Activated CD4-positive, alpha-beta T cell treated with anti-CD3 and anti-CD28 coated beads, Interleukin-2, amount 50 U/mL, for 4 hours (primary cell): ENCODE results near the gene SWAP70.

Source experiments
- DNase-seq, 2 experiments: peaks; one replicate each; pipeline ENCODE4 v3.0.0-alpha.2; 2020

Gene SWAP70

GRCh38 chr11:9651899-9652748 is 11.8 kb upstream of the SWAP70 start:
- DNase-seq = no peak

- no peak for DNase-seq
Measured at GRCh38 chr11:9653871-9654270, 10.0 kb upstream of the SWAP70 start.

DNA sequence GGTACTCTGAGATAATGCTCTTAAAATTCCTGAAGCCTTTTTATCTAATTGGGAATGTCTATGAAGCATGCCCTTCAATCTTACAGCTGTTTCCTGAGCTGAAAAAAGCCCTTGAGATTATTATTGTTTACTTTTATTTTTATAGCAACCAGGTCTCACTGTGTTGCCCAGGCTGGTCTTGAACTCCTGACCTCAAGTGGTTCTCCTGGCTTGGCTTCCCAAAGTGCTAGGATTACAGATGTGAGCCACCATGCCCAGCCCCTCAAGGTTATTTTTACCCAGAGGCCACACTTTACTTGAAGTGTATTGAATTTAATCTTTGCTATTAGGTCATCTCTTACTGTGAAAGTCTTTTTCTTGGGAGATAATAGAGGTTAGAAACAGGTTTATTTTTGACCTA is 7.0 kb upstream of the SWAP70 start:
- no peak for DNase-seq

DNA sequence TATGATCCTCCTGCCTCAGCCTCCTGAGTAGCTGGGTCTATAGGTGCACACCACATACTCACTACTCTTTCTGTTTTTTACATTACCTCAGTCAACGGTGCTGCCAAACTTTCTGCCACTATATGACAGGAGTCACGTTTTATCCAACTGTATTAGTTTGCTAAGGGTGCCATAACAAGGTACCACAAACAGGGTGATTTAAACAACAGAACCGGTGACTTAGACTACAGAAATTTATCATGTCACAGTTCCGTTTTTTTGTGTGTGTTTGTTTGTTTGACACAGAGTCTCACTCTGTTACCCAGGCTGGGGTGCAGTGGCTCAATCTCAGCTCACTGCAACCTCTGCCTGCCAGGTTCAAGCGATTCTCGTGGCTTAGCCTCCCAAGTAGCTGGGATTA is 6.3 kb upstream of the SWAP70 start:
- DNase-seq = no peak

DNA sequence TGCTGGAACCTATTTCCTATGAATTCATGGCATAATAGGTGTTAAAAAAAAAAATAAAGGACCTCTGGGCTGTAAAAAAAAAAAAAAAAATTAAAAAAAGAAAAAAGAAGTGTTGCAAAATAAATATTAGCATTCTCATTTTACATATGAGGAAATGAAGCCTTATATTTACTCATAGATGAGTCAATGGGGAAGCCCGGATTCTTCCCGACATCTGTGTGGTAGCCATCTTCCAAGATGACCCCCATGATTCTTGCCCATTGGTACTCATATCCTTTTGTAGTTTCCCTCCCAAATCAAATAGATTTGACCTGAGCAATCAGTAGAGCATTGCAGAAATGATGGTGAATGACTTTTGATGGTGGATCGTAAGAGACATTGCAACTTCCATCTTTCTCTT is 3.0 kb upstream of the SWAP70 start:
- no peak for DNase-seq

DNA sequence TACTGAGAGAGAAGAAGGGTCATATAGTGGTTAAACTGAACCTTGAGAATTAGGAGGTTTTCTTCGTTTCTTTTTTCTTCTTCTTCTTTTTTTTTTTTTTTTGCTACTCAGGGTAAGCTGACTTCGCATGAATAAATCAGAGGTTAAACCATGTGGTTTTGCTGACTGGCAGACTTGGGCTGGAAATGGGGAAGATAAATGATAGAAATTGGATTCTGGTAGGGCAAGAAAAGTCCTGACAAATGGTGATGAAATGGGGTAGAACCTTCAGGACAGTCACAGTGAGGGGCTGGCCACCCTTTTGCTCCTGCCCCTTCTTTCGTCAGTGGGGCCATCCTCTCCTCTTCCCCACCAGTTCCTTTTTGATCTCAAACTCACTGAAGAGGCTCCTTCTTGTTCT is 1.6 kb upstream of the SWAP70 start:
- no peak for DNase-seq

DNA sequence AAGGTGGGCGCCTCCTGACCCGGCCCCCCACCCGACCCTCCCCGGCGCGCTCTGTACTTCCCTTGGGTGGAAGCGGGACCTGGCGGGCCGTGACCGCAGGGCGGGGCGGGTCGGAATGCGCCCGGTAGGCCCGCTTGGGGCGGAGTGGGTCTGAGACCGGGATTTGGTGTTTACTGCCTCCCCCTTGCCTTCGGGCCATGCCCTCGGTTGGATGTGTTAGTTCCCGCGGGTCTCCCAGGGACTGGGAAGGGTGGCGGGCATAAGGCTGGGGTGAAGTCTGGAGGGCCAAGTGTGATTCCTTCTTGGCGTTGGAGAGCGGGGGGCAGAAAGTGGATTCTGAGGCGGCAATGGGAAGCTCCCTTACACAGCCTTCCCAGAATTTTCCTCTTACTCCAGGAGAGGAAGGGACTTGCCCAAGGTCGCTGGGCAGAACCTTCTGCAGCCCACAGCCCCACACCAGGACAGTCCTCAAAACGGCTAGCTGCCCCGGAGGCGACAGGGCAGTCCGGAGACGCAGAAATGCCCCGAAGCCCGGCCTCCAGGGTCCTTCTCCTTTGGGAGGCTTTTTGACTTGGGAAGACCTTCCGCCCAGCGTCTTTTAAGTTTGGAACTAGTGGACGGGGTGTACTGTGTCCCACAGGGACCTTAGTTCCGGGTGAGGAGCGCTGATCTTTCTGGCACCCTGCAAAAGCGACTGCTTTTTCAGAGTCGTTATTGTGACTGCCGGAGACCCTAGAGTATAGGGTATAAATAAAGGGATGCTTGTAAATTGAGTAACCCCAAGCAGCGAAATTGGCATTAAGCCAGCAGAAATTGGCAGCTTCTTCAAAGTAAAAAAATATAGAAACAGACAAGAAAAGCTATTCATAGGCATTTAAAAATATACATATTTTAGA is 647 bp downstream of the SWAP70 start:
- DNase-seq = peak in 1 of 2 experiments; percentile 2

DNA sequence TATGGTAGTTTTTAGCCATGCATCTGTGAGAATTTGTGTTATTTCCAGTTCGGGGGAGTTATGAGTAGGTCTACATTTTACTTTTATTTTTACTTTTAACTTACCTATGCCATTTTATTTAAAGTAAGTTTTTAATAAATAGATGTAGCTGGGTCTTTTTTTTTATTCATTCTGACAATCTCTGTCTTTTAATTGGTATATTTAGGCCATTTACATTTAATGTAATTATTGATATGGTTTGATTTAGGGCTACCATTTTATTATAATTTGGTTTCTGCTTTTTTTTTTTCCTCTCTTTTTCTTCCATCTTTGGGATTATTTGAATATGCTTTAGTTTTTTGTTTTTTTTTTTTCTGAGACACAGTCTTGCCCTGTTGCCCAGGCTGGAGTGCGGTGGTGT is 1.9 kb downstream of the SWAP70 start:
- DNase-seq = no peak

GRCh38 chr11:9669954-9670353 is 6.1 kb downstream of the SWAP70 start:
- DNase-seq = no peak

DNA sequence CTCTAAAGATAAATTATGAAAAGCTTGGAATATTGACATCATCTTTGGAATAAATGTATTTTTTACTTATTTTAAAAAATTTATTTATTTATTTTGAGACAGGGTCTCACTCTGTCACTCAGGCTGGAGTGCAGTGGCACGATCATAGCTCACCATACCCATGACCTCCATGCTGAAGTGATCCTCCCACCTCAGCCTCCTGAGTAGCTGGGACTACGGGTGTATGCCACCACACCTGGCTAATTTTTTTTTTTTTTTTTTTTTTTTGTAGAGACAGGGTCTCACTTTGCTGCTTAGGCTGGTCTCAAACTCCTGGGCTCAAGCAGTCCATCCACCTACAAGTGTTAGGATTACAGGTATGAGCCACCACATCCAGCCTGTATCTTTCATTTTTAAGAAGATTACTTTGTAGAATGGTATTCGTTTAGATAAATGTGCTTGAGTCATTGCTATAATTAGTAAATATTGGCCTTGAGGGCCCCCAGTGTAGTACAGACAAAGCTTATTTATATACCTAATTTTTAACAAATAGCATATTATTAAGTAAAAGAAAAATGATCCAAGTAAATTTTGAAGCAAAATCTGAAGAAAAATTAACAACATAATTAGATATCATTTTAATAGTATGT is 8.5 kb downstream of the SWAP70 start:
- DNase-seq = no peak

DNA sequence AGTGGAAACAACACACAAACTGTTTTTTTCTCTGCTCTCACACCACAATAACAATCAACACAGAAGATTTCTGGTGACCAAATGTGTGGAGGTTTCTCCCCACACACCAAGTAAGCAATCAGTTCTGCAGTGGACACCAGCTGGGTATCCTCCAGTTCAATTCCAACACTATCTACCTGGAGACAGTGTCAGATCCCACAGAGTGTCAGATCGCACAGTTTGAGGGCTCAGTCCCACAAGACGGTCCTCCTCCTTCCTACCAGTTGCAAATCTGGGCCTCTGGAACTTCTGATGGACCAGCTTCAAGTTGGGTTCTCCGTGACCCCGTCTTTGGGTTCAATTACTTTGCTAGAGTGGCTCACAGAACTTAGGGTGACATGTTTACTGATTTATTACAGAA is 9.0 kb downstream of the SWAP70 start:
- no peak for DNase-seq

- DNase-seq = no peak
Measured at GRCh38 chr11:9675691-9676090, 11.8 kb downstream of the SWAP70 start.

DNA sequence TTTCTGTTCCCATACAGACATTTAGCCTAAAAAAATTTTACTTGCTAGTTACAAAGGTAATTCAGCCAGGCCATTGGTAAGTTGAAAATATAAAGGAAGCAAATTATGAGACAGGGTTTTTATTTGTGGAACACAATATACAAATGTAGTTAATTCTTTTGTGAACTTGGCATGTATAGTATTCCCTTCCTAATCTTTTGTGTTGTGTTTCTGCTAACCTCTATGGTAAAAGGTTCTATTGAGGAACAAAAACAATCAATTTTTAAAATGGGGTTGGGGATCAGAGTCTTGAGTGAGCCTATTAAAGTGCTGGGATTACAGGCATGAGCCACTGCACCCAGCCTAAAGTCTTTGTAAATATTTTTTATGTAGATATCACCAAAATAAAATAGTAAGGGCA is 14.1 kb downstream of the SWAP70 start:
- DNase-seq = no peak

DNA sequence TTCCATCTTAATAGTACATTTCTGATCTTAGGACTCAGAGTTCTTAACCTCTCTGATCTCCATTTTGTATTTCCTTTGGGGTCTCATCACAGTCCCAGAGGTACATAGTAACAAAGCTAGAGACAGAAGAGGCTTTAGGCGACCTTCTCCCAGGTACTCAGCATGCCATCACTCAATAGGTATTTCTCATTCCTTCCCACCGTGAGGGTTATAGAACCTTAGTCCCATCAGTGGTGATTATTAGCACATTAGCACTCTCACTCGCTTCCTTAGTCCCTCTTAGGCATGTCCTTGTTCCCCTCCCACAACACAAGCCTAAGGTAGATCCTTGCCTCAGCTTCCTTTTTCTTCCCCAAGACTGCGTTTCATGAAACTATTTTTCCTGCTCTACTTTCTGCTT is 14.7 kb downstream of the SWAP70 start:
- no peak for DNase-seq

DNA sequence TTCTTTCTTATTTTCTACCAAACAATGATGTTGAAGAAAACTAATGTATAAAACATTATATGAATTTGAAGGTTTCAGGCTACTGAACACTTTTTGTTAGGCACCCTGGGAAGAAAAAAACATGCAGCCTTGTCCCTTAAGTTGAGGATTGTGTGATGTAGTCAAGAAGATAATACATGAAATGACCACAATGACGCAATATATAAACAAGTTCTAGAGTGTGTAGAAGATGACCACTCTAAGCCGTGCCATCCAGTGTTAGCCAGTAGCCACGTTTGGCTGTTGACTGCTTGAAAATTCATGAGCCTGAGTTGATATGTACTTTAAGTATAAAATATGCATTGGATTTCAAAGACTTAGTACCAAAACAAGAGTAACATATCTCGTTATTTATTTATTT is 16.2 kb downstream of the SWAP70 start:
- DNase-seq = no peak

- no peak for DNase-seq
Measured at GRCh38 chr11:9681583-9682372, 17.9 kb downstream of the SWAP70 start.

DNA sequence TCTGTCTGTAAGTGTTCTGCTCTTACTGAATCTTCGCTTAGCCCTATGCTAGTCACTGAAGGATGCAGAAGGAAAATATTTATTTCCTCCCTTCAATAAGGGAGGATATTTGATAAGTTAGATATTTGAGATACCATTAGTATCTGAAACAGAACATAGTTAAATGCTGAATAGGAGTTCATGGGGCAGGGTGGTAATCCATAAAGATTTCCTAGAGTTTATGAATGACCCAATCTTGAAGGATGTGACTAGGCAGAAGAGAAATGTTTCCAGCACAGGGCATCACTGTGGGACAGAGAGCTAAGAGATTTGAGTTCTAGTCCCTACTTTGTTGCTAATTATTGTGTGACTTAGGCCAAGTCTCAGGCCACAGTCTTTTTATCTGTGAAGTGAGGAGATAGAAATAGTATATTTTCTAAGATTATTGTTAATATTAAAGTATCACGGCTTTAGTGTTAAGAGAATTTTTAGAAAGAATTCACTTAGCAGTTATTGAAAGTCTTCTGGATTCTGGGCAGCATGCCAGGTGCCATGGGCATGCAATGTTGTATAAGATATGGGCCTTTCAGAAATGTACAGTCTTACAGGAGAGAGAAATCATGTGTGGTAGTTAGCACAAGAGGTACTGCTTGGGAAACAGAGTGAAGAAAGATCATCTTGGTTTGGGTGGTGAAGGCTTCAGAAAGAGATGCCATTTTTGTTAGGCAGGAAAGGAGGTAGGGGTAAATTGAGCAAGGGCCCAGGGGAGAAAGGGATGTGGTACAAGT is 24.0 kb downstream of the SWAP70 start:
- no peak for DNase-seq

- no peak for DNase-seq
Measured at GRCh38 chr11:9688716-9689511, 25.0 kb downstream of the SWAP70 start.

DNA sequence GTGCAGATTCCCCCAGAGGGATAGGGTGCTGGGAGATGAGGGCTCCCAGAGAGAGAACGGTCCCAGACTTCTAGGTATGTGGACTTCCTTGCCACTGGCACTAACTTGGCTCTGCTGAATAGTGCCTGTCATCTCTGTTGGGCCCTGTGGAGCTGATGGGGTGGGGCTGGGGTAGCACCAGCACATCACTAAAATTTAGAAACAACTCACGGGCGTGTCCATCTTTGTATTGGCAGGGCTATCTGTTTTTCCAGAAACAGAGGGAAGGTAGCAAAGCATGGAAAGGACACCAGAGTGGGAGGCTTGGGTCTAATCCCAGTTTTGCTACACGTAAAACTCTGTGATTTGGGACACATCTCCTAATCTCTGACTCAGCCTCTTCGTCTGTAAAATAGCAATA is 25.8 kb downstream of the SWAP70 start:
- no peak for DNase-seq

GRCh38 chr11:9691865-9692264 is 28.0 kb downstream of the SWAP70 start:
- no peak for DNase-seq

- DNase-seq = no peak
Measured at GRCh38 chr11:9692691-9693090, 28.8 kb downstream of the SWAP70 start.
